ENCODE results near the gene CEP20. TPM values are rescaled to one million over a fixed set of nuclear protein-coding genes. Genes with fewer than 3 reads are reported as not detected.
A peak's percentile ranks its signal among the peaks of the same experiment; 100 is the strongest.
"Not testable (repeated sequence)": the region's sequence is repeated elsewhere in the genome, so short reads cannot be mapped to it uniquely, and the experiment has no call there.

The CEP20 gene
- total and polyA plus RNA-seq, 2 experiments from 2014 or later: 53.8 to 63.9 TPM

DNA sequence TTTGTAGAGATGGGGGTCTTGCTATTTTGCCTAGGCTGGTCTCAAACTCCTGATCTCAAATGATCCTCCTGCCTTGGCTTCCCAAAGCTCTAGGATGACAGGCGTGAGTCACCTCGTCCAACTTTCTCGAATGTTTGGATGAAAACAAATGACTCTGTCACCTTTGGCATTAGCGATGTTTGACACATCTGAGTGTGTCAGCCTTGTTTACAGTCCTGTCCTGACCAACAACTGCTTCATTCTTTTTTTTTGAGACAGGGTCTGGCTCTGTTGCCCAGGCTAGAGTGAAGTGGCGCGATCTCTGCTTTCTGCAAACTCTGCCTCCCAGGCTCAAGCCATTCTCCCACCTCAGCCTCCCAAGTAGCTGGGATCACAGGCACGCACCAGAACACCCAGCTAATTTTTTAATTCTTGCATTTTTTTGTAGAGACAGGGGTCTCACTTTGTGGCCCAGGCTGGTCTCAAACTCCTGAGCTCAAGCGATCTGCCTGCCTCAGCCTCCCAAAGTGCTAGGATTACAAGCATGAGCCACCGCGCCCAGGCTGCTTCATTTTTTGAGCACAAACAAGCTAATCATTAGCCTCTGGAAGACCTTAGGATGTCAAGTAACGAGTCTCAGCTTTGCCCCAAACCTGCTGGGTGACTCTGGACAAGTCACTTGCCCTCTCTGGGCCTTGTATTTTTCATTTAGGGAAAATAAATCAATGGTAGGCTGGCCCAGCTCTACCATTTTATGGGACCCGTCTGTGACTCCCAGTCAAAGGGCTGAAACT lies 39.0 kb downstream of the CEP20 start:
- no peaks in the 10 kb centered on the region for H3K9me3 ChIP-seq (ENCODE audit: low read depth)
- peaks cover 13% of the 10 kb centered on the region for H3K27me3 ChIP-seq (replicated peaks; ENCODE audit: insufficient read depth)
- 80 to 81% methylated on average over 12 of the region's 12 CpGs for WGBS, 2 experiments (ENCODE audit: low coverage in 1 of 2, low lambda C conversion rate in 2 of 2, missing lambda C conversion rate in 2 of 2)
- H3K9ac ChIP-seq: no peak overlapping the region
- TF ChIP-seq EZH2 (IDR thresholded peaks at IDR 0.05; ENCODE audit: insufficient read depth, poor library complexity, severe bottlenecking): no peak
- TF ChIP-seq EZH2phosphoT487 (IDR thresholded peaks at IDR 0.05; ENCODE audit: insufficient read depth, low read depth): no peak
- no peak overlapping the region for H3K27ac ChIP-seq
- no peaks in the 10 kb centered on the region for H3K4me1 ChIP-seq (ENCODE audit: insufficient read depth)
- no peak overlapping the region for H3K4me2 ChIP-seq (ENCODE audit: unreplicated experiment)
- in situ Hi-C loops (cut with MboI): no loop called here
- no peak overlapping the region for H2AFZ ChIP-seq
- H3K4me3 ChIP-seq: no peak overlapping the region
- no peaks in the 10 kb centered on the region for H4K20me1 ChIP-seq (ENCODE audit: insufficient read depth)
- no peaks in the 10 kb centered on the region for H3K9me2 ChIP-seq (ENCODE audit: insufficient read depth)
- H3K79me2 ChIP-seq (ENCODE audit: insufficient read depth): no peaks in the 10 kb centered on the region
- H3F3A ChIP-seq (ENCODE audit: insufficient read depth): no peaks in the 10 kb centered on the region
- DNase-seq: no peak
- no peaks in the 10 kb centered on the region for H3K36me3 ChIP-seq (ENCODE audit: low read depth)

DNA sequence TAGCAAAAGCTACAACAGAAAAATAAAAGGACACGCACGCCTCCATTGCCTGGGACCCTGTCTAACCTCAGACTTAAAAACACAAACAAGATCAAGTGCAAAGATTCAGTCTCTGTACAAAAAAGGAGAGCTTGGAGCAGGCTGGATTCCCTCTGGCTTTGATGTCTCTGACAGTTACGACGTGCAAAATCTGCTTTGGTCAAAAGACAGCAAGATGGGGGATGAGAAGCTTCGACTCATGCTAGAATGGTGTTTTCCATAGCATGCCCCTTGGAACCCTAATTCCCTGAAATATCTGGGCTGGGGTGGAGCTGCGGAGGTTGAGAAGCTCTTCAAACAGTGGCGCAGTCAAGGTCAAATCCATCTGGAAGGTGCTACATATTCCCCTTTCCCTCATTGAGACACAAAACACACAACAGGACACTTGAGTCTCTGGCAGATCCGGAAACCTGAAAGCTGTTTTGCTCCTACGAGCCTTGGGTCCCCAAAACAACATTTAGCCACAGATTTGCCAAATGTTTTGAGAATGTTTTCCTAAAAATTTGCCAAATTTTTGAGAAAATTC lies 40.7 kb downstream of the CEP20 start:
- H3K27me3 ChIP-seq (replicated peaks; ENCODE audit: insufficient read depth): peaks cover 7% of the 10 kb centered on the region; the same call in 1 of the 2 replicates
- no peak for DNase-seq
- H3K4me3 ChIP-seq: no peak overlapping the region
- no peak overlapping the region for H3K9ac ChIP-seq
- H3K9me2 ChIP-seq (ENCODE audit: insufficient read depth): no peaks in the 10 kb centered on the region
- no peak overlapping the region for H3K27ac ChIP-seq
- in situ Hi-C loops (cut with MboI): no loop called here
- H3K4me1 ChIP-seq (ENCODE audit: insufficient read depth): peaks cover 4% of the 10 kb centered on the region; the same call in 1 of the 2 replicates
- H3F3A ChIP-seq (ENCODE audit: insufficient read depth): no peaks in the 10 kb centered on the region
- WGBS, 2 experiments (ENCODE audit: low coverage in 1 of 2, low lambda C conversion rate in 2 of 2, missing lambda C conversion rate in 2 of 2): 46 to 49% methylated on average over 9 of the region's 9 CpGs
- H3K36me3 ChIP-seq (ENCODE audit: low read depth): no peaks in the 10 kb centered on the region
- no peaks in the 10 kb centered on the region for H3K9me3 ChIP-seq (ENCODE audit: low read depth)
- H4K20me1 ChIP-seq (ENCODE audit: insufficient read depth): no peaks in the 10 kb centered on the region
- TF ChIP-seq EZH2 (IDR thresholded peaks at IDR 0.05; ENCODE audit: insufficient read depth, poor library complexity, severe bottlenecking) (no peak), EZH2phosphoT487 (IDR thresholded peaks at IDR 0.05; ENCODE audit: insufficient read depth, low read depth) (no peak)
- no peak overlapping the region for H2AFZ ChIP-seq
- no peaks in the 10 kb centered on the region for H3K79me2 ChIP-seq (ENCODE audit: insufficient read depth)
- no peak overlapping the region for H3K4me2 ChIP-seq (ENCODE audit: unreplicated experiment)

DNA sequence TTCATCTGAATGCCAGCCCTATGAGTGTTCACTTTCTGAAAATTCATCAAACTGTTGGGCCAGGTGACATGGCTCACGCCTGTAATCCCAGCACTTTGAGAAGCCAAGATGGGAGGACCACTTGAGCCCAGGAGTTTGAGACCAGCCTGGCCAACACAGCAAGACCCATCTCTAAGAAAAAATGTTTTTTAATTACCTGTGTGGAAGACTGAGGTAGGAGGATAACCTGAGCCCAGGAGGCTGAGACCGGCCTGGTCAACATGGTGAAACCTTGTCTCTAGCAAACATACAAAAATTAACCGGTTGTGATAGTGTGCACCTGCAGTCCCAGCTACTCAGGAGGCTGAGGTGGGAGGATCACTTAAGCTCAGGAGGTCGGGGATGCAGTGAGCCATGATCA lies 41.9 kb downstream of the CEP20 start:
- H3K9ac ChIP-seq: no peak overlapping the region
- H3K79me2 ChIP-seq (ENCODE audit: insufficient read depth): no peaks in the 10 kb centered on the region
- H3K9me2 ChIP-seq (ENCODE audit: insufficient read depth): no peaks in the 10 kb centered on the region
- no peaks in the 10 kb centered on the region for H4K20me1 ChIP-seq (ENCODE audit: insufficient read depth)
- peaks cover 4% of the 10 kb centered on the region; the same call in 1 of the 2 replicates for H3K4me1 ChIP-seq (ENCODE audit: insufficient read depth)
- no peak overlapping the region for H3K27ac ChIP-seq
- DNase-seq: no peak
- H3K4me3 ChIP-seq: no peak overlapping the region
- H3K27me3 ChIP-seq (replicated peaks; ENCODE audit: insufficient read depth): 0 out of 2 replicates have a peak, but pooled peaks cover 7% of the 10 kb centered on the region
- WGBS, 2 experiments (ENCODE audit: low coverage in 1 of 2, low lambda C conversion rate in 2 of 2, missing lambda C conversion rate in 2 of 2): 61 to 67% methylated on average over 4 of the region's 4 CpGs
- no peak overlapping the region for H2AFZ ChIP-seq
- no peaks in the 10 kb centered on the region for H3F3A ChIP-seq (ENCODE audit: insufficient read depth)
- TF ChIP-seq EZH2phosphoT487 (IDR thresholded peaks at IDR 0.05; ENCODE audit: insufficient read depth, low read depth): no peak
- TF ChIP-seq EZH2 (IDR thresholded peaks at IDR 0.05; ENCODE audit: insufficient read depth, poor library complexity, severe bottlenecking): no peak
- H3K4me2 ChIP-seq (ENCODE audit: unreplicated experiment): no peak overlapping the region
- no peaks in the 10 kb centered on the region for H3K9me3 ChIP-seq (ENCODE audit: low read depth)
- no peaks in the 10 kb centered on the region for H3K36me3 ChIP-seq (ENCODE audit: low read depth)
- in situ Hi-C loops (cut with MboI): no loop called here

DNA sequence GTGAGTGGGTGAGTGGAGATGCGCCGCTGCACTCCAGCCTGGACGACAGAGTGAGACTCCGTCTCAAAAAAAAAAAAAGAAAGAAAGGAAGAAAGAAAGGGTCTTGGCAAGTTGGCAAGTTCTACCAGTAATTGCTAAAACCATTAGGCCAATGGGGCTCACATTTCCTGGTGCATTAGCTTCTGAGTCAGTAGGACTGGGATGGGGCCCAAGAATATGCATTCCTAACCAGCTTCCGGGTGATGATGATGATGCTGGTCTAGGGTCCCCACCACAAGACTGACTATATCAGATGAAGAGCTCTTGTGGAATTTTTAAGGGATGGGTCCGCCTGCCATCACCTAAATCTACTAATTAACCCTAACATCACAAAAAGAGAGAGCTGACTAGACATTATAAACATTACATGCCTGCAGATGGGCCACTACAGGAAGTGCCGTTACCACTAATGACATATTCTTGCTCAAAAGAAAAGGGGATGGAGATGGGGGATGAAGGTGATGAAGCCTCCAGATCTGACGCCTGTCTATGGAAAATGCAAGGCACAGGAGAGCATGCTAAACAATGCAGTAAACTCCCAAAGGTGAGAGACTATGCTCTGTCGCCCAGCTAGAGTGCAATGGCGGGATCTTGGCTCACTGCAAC lies 44.6 kb downstream of the CEP20 start:
- no peaks in the 10 kb centered on the region for H3K9me3 ChIP-seq (ENCODE audit: low read depth)
- no peaks in the 10 kb centered on the region for H3F3A ChIP-seq (ENCODE audit: insufficient read depth)
- peaks cover 4% of the 10 kb centered on the region; the same call in 1 of the 2 replicates for H3K4me1 ChIP-seq (ENCODE audit: insufficient read depth)
- H3K79me2 ChIP-seq (ENCODE audit: insufficient read depth): no peaks in the 10 kb centered on the region
- no peak overlapping the region for H3K9ac ChIP-seq
- H3K27ac ChIP-seq: no peak overlapping the region
- H2AFZ ChIP-seq: no peak overlapping the region
- H4K20me1 ChIP-seq (ENCODE audit: insufficient read depth): no peaks in the 10 kb centered on the region
- TF ChIP-seq EZH2phosphoT487 (IDR thresholded peaks at IDR 0.05; ENCODE audit: insufficient read depth, low read depth): no peak
- no peak for TF ChIP-seq EZH2 (IDR thresholded peaks at IDR 0.05; ENCODE audit: insufficient read depth, poor library complexity, severe bottlenecking)
- 67 to 73% methylated on average over 10 of the region's 10 CpGs for WGBS, 2 experiments (ENCODE audit: low coverage in 1 of 2, low lambda C conversion rate in 2 of 2, missing lambda C conversion rate in 2 of 2)
- in situ Hi-C loops (cut with MboI): no loop called here
- peak; percentile 24 for DNase-seq
- no peak overlapping the region for H3K4me3 ChIP-seq
- no peaks in the 10 kb centered on the region for H3K36me3 ChIP-seq (ENCODE audit: low read depth)
- no peak overlapping the region for H3K4me2 ChIP-seq (ENCODE audit: unreplicated experiment)
- no peaks in the 10 kb centered on the region for H3K9me2 ChIP-seq (ENCODE audit: insufficient read depth)
- peaks cover 15% of the 10 kb centered on the region; the same call in 1 of the 2 replicates for H3K27me3 ChIP-seq (replicated peaks; ENCODE audit: insufficient read depth)

DNA sequence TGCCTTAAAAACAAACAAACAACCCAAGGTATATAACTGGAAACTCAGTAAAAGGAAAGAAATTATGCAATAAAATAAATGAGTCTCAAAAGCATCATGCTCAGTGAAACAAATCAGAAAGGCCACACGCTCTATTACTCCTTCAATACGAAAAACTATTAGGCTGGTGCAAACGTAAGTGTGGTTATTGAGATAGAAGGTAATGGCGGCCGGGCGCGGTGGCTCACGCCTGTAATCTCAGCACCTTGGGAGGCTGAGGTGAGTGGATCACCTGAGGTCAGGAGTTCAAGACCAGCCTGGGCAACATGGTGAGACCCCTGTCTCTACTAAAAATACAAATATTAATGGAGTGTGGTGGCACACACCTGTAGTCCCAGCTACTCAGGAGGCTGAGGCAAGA lies 49.2 kb downstream of the CEP20 start:
- H3K27me3 ChIP-seq (replicated peaks; ENCODE audit: insufficient read depth); H3F3A ChIP-seq (ENCODE audit: insufficient read depth); H3K9me2 ChIP-seq (ENCODE audit: insufficient read depth); DNase-seq; H3K36me3 ChIP-seq (ENCODE audit: low read depth); H3K9ac ChIP-seq; in situ Hi-C loops (cut with MboI); H3K4me1 ChIP-seq (ENCODE audit: insufficient read depth); H3K9me3 ChIP-seq (ENCODE audit: low read depth); H3K4me3 ChIP-seq; H4K20me1 ChIP-seq (ENCODE audit: insufficient read depth); H3K4me2 ChIP-seq (ENCODE audit: unreplicated experiment); H3K27ac ChIP-seq; H2AFZ ChIP-seq; H3K79me2 ChIP-seq (ENCODE audit: insufficient read depth): not testable (repeated sequence)
- WGBS, 2 experiments (ENCODE audit: low coverage in 1 of 2, low lambda C conversion rate in 2 of 2, missing lambda C conversion rate in 2 of 2): 77 to 79% methylated on average over 8 of the region's 8 CpGs
